NCI-H146 treated with DMSO at 0.1 percent for 48 hours (cell line): ENCODE measurements around the gene ZNF121.

Experiments
- DNase-seq: peaks from one replicate; lab custom pipeline; 2025; ENCODE audit not compliant: unreplicated experiment; lab: John Stamatoyannopoulos, UW

The ZNF121 gene

DNA sequence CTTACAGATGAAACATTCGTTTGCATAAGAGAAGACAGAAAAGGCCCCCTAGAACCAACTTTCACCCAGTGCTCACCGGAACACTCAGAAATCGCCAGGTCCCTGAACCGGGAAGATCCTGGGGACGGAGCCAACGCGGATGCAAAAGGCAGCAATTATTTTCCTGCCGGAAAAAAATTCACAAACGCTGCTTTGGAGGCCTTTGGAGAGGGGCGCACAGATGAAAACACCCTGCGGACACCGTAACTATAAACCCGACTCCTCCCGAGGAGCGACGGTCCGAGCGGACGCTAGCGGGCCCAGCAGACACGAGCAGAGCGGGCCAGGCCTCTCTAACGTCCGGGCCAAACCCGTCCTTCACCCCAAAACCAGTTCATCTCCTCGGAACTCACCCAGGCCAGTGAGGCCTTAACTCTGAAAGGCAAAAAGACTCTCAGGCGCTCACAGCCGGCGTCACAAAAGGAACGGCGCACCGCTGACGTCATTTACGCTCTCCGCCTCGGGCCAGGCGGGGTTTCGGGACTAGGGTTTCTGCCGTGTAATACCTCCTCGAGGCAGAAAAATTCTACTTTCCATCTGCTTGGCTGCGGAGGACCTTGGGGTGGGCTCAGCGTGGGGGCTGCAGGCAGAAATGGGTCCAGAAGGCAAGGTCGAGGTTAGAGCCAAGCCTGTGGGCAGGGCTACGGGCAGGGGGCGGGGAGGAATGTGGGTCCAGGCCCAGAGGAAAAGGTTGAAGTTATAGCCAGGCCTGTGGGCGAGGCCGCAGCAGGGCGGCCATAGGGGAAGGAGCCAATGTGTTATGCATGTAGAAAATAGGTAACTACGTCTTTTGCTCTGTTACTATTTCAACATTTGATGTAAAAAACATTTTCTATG lies 45.9 kb downstream of the ZNF121 start, which contains the start of gene ZNF426:
ZNF426 (minus strand) TSS at position 463 of the 876 bp plus-strand sequence. CDS start 2,413 bp downstream, outside the sequence.
- DNase-seq: peak; percentile 34

DNA sequence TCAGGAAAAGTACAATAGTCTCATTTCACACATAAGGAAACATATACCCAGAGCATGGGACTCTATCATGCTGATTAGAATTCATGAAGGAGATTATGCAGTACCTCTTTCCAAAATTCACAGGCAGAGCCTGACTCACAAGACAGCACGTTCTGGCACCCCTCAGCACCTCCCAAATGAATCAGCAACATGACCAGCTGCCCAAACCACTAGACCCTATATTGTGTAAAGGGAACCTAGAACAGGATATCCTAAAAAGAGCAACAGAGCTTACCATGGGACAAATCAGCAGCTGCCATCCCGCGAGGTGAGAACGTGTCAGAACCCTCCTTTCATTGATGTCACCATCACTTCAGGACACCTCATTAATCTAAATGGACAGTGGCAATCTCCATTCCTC lies 48.4 kb downstream of the ZNF121 start:
- no peak for DNase-seq

DNA sequence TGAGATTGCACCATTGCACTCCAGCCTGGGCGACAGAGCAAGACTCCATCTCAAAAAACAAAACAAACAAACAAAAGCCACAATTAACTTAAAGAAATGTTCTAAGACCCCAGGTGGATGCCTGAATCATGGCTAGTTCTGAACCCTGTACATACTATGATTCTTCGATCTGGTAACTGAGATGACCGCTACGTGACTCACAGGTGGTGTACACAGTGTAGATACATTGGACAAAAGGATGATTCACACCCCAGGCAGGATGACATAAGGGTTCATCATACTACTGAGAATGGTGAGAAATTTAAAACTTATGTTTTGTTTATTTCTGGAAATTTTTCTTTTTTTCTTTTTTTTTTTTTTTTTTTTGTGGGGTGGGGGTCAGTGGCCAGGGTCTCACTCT lies 52.4 kb downstream of the ZNF121 start:
- no peak for DNase-seq

DNA sequence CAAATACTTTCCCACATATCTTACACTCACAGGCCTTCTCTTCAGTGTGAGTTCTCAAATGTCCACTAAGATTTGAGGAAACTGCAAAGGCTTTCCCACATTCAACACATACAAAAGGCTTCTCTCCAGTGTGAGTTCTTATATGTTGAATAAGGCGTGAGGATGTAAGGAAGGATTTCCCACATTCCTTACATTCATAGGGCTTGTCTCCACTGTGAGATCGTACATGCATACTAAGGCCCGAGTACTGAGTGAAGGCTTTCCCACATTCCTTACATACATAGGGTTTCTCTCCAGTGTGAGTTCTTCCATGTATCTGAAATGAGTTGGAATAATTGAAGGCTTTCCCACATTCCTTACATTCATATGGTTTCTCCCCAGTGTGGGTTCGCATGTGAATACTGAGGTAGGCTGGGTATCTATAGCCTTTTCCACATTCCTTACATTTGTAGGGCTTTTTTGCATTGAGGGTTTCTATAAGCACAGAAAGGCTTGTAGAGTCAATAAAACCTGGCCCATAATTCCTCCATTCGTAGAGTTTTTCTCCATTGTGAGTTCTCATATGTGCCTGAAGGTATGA lies 55.5 kb downstream of the ZNF121 start:
- DNase-seq: no peak

DNA sequence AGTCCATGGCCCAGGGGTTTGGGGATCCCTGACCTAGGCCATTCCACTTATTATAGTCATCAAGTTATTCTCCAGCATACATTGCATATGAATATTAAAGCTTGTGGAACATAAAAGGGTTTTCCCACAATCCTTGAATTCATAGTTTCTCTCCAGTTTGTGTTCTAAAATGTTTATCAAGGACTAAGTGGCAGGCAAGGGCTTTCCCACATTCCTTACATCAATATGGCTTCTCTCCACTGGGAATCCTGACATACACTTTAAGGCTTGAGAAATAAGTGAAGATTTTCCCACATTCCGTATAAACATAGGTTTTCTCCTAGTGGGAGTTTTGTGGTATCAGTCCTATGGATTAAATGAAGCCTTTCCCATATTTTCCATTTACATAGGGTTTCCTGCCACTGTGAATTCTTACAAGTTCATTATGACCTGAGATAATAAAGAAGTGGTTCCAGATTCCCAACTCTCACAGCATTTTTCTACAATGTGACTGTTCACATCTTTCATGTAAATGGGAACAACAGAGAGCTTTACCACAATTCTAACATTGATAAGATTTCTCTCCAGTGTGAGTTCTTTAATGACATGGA lies 60.3 kb downstream of the ZNF121 start:
- no peak for DNase-seq
